ENCODE measurements around the gene TWIST2. TPM values are rescaled to one million over a fixed set of nuclear protein-coding genes. Genes with fewer than 3 reads are reported as not detected.

TWIST2 gene
- polyA plus RNA-seq, 1 experiment = 15.6 TPM

GRCh38 chr2:238879621-238880377 is 31.9 kb downstream of the TWIST2 start:
- no peak overlapping the region for H3K27ac ChIP-seq (ENCODE audit: low read depth, low read length)
- CTCF ChIA-PET = no interaction called here
- no peak for TF ChIP-seq CTCF (IDR thresholded peaks at IDR 0.05; ENCODE audit: low read depth, low read length)
- H3K4me3 ChIP-seq (ENCODE audit: low read depth, low read length) = no peak overlapping the region
- H3K27me3 ChIP-seq (ENCODE audit: control insufficient read depth, insufficient read depth, low read length) = no peaks in the 10 kb centered on the region
- no peaks in the 10 kb centered on the region for H3K9me3 ChIP-seq (ENCODE audit: control insufficient read depth, insufficient read depth, low read length)
- no peak for DNase-seq (ENCODE audit: low read depth, low spot score)
- POLR2A ChIA-PET = no interaction called here

- no peak overlapping the region for H3K27ac ChIP-seq (ENCODE audit: low read depth, low read length)
- no peak for TF ChIP-seq CTCF (IDR thresholded peaks at IDR 0.05; ENCODE audit: low read depth, low read length)
- H3K9me3 ChIP-seq (ENCODE audit: control insufficient read depth, insufficient read depth, low read length) = no peaks in the 10 kb centered on the region
- POLR2A ChIA-PET = no interaction called here
- no peak for DNase-seq (ENCODE audit: low read depth, low spot score)
- CTCF ChIA-PET = no interaction called here
- no peaks in the 10 kb centered on the region for H3K27me3 ChIP-seq (ENCODE audit: control insufficient read depth, insufficient read depth, low read length)
- no peak overlapping the region for H3K4me3 ChIP-seq (ENCODE audit: low read depth, low read length)
Measured at GRCh38 chr2:238881353-238882081, 33.6 kb downstream of the TWIST2 start.

- ChIA-PET CTCF (interaction anchor here (0.5 kb wide), 1 partner anchor 207 kb away, joined by 3 read pairs; no protein-coding TSS in a partner anchor), POLR2A (no interaction called here)
- no peak for TF ChIP-seq CTCF (IDR thresholded peaks at IDR 0.05; ENCODE audit: low read depth, low read length)
- no peaks in the 10 kb centered on the region for H3K9me3 ChIP-seq (ENCODE audit: control insufficient read depth, insufficient read depth, low read length)
- H3K4me3 ChIP-seq (ENCODE audit: low read depth, low read length) = no peak overlapping the region
- H3K27me3 ChIP-seq (ENCODE audit: control insufficient read depth, insufficient read depth, low read length) = no peaks in the 10 kb centered on the region
- DNase-seq (ENCODE audit: low read depth, low spot score) = no peak
- H3K27ac ChIP-seq (ENCODE audit: low read depth, low read length) = no peak overlapping the region
Measured at GRCh38 chr2:238882082-238882755, 34.3 kb downstream of the TWIST2 start.

- Histone ChIP-seq H3K27me3 (ENCODE audit: control insufficient read depth, insufficient read depth, low read length) (no peaks in the 10 kb centered on the region), H3K9me3 (ENCODE audit: control insufficient read depth, insufficient read depth, low read length) (no peaks in the 10 kb centered on the region), H3K4me3 (ENCODE audit: low read depth, low read length) (no peak overlapping the region), H3K27ac (ENCODE audit: low read depth, low read length) (no peak overlapping the region)
- TF ChIP-seq CTCF (IDR thresholded peaks at IDR 0.05; ENCODE audit: low read depth, low read length) = no peak
- no peak for DNase-seq (ENCODE audit: low read depth, low spot score)
- POLR2A ChIA-PET = no interaction called here
- CTCF ChIA-PET = no interaction called here
Measured at GRCh38 chr2:238883421-238883901, 35.6 kb downstream of the TWIST2 start.
